Vagina (tissue), 2 donors: ENCODE results near the gene BCL11A. TPM values are rescaled to one million over a fixed set of nuclear protein-coding genes. Genes with fewer than 3 reads are reported as not detected.

Experiments
- DNase-seq, 2 donors: peaks; one replicate each; pipeline ENCODE4 v3.0.0-alpha.2; 2017; ENCODE audit errors: extremely low spot score in 2 of 2
- H3K27ac ChIP-seq: fragments of 200-600 bp; sonication (generic); one replicate; pipeline ENCODE4 v1.5.1; 2019
- H3K27me3 ChIP-seq: fragments of 200-600 bp; sonication (generic); one replicate; pipeline ENCODE4 v1.5.1; 2019
- H3K36me3 ChIP-seq, 2 donors: fragments of 200-600 bp; sonication (generic); one replicate each; pipeline ENCODE4 v1.5.1; 2017 to 2019
- H3K4me1 ChIP-seq: fragments of 200-600 bp; sonication (generic); one replicate; pipeline ENCODE4 v1.5.1; 2019
- H3K4me3 ChIP-seq, 2 donors: fragments of 200-600 bp; sonication (generic); 1 replicate in 1 of 2; 2 replicates in 1 of 2; pipeline ENCODE4 v1.5.1; 2016 to 2019
- H3K9me3 ChIP-seq: fragments of 200-600 bp; sonication (generic); one replicate; pipeline ENCODE4 v1.5.1; 2019
- CTCF ChIP-seq, 3 experiments: fragments of 450-650 bp in 2 of 3; fragments of 200-600 bp in 1 of 3; sonication (generic) in 1 of 3; IDR thresholded peaks; one replicate each; pipeline ENCODE4 v1.5.1; 2017 to 2019; ENCODE audit warnings: antibody characterized with exemption in 3 of 3, mild to moderate bottlenecking in 2 of 3, moderate library complexity in 2 of 3
- POLR2A ChIP-seq, 2 donors: fragments of 450-650 bp; IDR thresholded peaks; one replicate each; pipeline ENCODE4 v1.6.1; 2017; ENCODE audit warnings: antibody characterized with exemption in 2 of 2, mild to moderate bottlenecking in 2 of 2, moderate library complexity in 2 of 2
- POLR2AphosphoS5 ChIP-seq, 2 donors: sonication (generic); formaldehyde crosslinking; IDR thresholded peaks; one replicate each; pipeline ENCODE4 v1.9.0; 2017; ENCODE audit warnings: antibody characterized with exemption in 2 of 2, mild to moderate bottlenecking in 2 of 2, low read depth in 1 of 2; ENCODE audit not compliant: insufficient read depth in 1 of 2
- intact Hi-C: fragments of 100-400 bp; cut with DNase I; formaldehyde crosslinking; loops from one replicate; pipeline ENCODE4 v1.15.1; 2023
- total RNA-seq: library from RNA; depleted of rRNA; stranded (reverse); fragments of >200 nt; gene quantifications from one replicate; pipeline ENCODE4 v1.2.3, GENCODE V29; 2016

The BCL11A gene
- total RNA-seq, 1 donor from 2014 or later: 48.4 TPM

- DNase-seq: no peak
- Histone ChIP-seq H3K36me3 (no peaks in the 10 kb centered on the region), H3K27me3 (no peaks in the 10 kb centered on the region), H3K27ac (no peak overlapping the region), H3K9me3 (no peaks in the 10 kb centered on the region), H3K4me1 (no peaks in the 10 kb centered on the region), H3K4me3 (no peak overlapping the region)
- TF ChIP-seq POLR2AphosphoS5 (IDR thresholded peaks at IDR 0.05; ENCODE audit: insufficient read depth in 1 of 2, low read depth in 1 of 2) (no peak), CTCF (IDR thresholded peaks at IDR 0.05) (no peak), POLR2A (IDR thresholded peaks at IDR 0.05) (no peak)
- intact Hi-C loops: no loop called here
These were observed 116.3 kb downstream of the BCL11A start for GRCh38 chr2:60437080-60437696.

DNA sequence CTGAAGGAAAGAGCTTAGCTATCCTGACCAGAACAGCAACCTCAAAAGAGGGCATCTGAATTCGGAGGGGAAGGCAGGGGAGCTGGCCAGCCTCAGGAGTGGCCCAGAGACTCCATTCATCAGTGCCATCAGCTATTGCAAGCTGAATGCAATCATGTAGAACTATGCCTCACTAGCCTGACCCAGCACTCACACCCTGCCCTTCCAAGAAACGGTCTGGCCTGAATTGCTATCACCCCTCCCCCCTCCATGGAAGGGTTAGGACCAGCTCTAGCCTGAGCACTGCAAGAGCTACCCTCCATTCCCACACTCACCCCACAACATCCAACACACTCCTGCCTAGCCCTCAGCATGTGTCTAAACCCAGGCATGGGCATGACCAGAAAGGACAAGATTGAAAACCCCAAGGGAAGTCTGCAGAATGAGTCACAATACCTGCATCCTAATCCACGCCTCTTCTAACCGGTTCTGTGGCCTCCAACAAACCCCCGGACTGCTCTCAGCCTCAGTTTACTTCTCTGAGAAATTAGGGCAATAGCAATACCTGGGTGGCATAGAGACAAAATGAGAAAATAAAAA lies 120.3 kb downstream of the BCL11A start:
- no peak for TF ChIP-seq POLR2AphosphoS5 (IDR thresholded peaks at IDR 0.05; ENCODE audit: insufficient read depth in 1 of 2, low read depth in 1 of 2)
- TF ChIP-seq CTCF (IDR thresholded peaks at IDR 0.05): no peak
- no peak for TF ChIP-seq POLR2A (IDR thresholded peaks at IDR 0.05)
- Histone ChIP-seq H3K9me3 (no peaks in the 10 kb centered on the region), H3K27ac (no peak overlapping the region), H3K4me3 (no peak overlapping the region), H3K4me1 (no peaks in the 10 kb centered on the region), H3K27me3 (no peaks in the 10 kb centered on the region), H3K36me3 (no peaks in the 10 kb centered on the region)
- no peak for DNase-seq
- intact Hi-C loops: no loop called here

- no peaks in the 10 kb centered on the region for H3K36me3 ChIP-seq
- H3K27me3 ChIP-seq: no peaks in the 10 kb centered on the region
- no peak overlapping the region for H3K4me3 ChIP-seq
- no peaks in the 10 kb centered on the region for H3K9me3 ChIP-seq
- H3K4me1 ChIP-seq: no peaks in the 10 kb centered on the region
- TF ChIP-seq POLR2A (IDR thresholded peaks at IDR 0.05): no peak
- no peak for DNase-seq
- intact Hi-C loops: no loop called here
- no peak overlapping the region for H3K27ac ChIP-seq
These were observed 121.3 kb downstream of the BCL11A start for GRCh38 chr2:60432035-60432601.

DNA sequence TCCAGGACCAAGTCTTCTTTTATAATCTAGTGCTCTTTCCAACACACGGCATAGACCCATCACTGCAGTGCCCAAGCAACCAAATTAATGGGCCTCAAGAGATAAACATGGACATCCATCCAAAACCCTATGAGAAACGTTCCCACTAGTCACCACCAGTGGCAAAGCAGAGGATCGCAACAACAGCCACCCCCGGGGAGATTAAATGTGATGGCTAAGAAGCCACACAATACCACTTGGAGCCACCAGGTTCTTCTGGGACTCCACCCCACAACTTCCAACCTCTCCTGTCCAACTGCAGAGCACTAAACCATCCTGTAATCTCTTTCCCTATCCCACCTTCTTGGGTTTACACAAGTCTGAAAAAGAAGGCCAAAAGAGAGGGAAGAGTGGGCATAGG lies 123.8 kb downstream of the BCL11A start:
- H3K27me3 ChIP-seq: no peaks in the 10 kb centered on the region
- H3K36me3 ChIP-seq: no peaks in the 10 kb centered on the region
- intact Hi-C loops: no loop called here
- no peak for DNase-seq
- H3K4me1 ChIP-seq: no peaks in the 10 kb centered on the region
- H3K4me3 ChIP-seq: no peak overlapping the region
- no peaks in the 10 kb centered on the region for H3K9me3 ChIP-seq
- TF ChIP-seq POLR2AphosphoS5 (IDR thresholded peaks at IDR 0.05; ENCODE audit: insufficient read depth in 1 of 2, low read depth in 1 of 2): no peak
- no peak for TF ChIP-seq POLR2A (IDR thresholded peaks at IDR 0.05)
- no peak for TF ChIP-seq CTCF (IDR thresholded peaks at IDR 0.05)
- no peak overlapping the region for H3K27ac ChIP-seq

DNA sequence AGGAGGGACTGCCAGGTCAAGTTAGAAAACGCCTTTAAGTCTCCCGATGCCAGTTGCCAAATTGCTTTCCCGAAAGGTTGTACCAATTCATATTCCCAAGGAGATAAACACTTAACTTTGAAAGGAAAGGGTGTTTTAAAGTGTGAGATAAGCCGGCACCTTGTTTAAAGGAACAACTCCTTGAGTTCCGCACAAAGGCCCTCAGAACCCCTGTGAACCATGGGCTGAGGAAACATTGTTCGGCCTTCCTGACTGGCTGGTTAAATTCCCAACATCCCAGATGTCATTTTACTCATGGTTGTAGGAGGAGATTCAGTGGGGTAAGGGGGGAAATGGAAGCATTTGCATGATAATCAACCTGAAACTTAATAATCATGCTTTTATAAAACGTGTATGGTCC lies 126.6 kb downstream of the BCL11A start:
- no peaks in the 10 kb centered on the region for H3K9me3 ChIP-seq
- H3K27ac ChIP-seq: no peak overlapping the region
- intact Hi-C loops: no loop called here
- no peaks in the 10 kb centered on the region for H3K4me1 ChIP-seq
- no peak for DNase-seq
- no peak overlapping the region for H3K4me3 ChIP-seq
- no peaks in the 10 kb centered on the region for H3K27me3 ChIP-seq
- TF ChIP-seq POLR2AphosphoS5 (IDR thresholded peaks at IDR 0.05; ENCODE audit: insufficient read depth in 1 of 2, low read depth in 1 of 2) (no peak), POLR2A (IDR thresholded peaks at IDR 0.05) (no peak), CTCF (IDR thresholded peaks at IDR 0.05) (no peak)
- no peaks in the 10 kb centered on the region for H3K36me3 ChIP-seq
